Measurements from ENCODE around the gene TRPT1.
"Not testable (repeated sequence)": the region's sequence is repeated elsewhere in the genome, so short reads cannot be mapped to it uniquely, and the experiment has no call there.

Gene TRPT1

GRCh38 chr11:64246871-64247728 is 21.1 kb upstream of the TRPT1 start, which contains the start of gene PPP1R14B:
TSS of gene PPP1R14B (minus strand) at chr11:64246943. CDS start at chr11:64246673, 270 bp downstream.
- TF ChIP-seq CTCF (IDR thresholded peaks at IDR 0.05; ENCODE audit: low read depth, low read length) = no peak; the same call in 1 of the 2 replicates
- peak; percentile 44 for DNase-seq (ENCODE audit: extremely low read depth, low read depth)

GRCh38 chr11:64246621-64246870 is 20.6 kb upstream of the TRPT1 start:
- DNase-seq (ENCODE audit: extremely low read depth, low read depth) = not testable (repeated sequence)

GRCh38 chr11:64245797-64246620 is 20.0 kb upstream of the TRPT1 start:
- no peak for TF ChIP-seq CTCF (IDR thresholded peaks at IDR 0.05; ENCODE audit: low read depth, low read length)
- peak; percentile 49 for DNase-seq (ENCODE audit: extremely low read depth, low read depth)

DNA sequence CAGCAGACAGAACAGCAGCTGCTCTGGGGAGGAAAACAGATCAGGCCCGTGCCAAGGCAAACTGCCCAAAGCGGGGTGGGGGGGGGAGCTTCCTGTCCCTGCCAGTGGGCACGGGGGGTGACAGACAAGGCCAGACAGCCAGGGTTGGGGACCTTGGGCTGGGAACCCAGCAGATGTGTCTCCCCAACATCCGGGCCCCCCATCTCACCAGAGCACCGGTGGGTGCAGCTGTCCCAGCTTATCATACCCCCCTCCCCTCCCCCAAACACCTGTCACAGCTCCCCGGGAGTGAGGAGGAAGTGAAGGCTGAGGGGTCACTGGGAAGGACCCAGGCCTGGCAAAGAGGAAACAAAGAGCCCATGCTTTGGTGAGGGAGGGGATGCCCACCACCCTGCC is 19.4 kb upstream of the TRPT1 start:
- DNase-seq (ENCODE audit: extremely low read depth, low read depth) = no peak
- TF ChIP-seq CTCF (IDR thresholded peaks at IDR 0.05; ENCODE audit: low read depth, low read length) = no peak

DNA sequence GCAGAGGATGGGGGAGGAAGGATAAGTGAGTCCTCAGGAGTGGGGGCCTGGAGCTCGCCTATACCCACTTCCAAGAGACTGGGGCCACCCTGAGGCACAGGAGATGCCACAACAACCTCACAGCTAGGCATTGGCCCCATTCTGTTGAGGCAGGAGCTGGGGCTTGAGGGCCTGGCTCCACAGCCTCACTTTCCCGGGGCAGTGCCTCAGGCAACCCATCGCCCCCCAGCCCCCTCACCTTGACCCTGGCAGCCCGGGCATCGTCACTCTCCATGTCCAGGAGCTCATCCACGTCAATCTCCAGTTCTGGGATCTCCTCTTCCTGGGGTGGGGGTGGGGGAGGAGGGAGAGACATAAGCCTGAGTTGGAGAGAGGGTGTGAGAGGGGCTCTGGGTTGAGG is 19.0 kb upstream of the TRPT1 start:
- TF ChIP-seq CTCF (IDR thresholded peaks at IDR 0.05; ENCODE audit: low read depth, low read length) = no peak
- no peak for DNase-seq (ENCODE audit: extremely low read depth, low read depth)

DNA sequence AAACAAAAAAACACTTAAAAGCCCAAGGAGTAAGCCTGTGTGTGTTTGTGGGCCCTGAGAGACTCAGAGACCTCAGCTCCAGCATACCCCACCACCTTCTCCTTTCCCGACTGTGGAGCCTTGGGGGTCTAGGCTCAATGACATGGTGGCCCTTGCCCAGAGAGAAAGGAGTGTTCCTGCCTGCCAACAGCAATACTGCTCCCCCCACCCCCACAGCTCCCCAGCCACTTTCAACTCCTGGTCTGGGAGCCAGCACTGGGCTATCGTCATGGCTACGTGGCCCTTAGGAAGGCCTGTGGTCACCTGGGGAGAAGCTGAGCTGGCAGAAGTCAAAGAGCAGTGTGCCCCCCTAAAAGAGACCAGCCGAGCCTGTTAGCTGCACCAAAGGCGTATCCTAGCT is 18.1 kb upstream of the TRPT1 start:
- no peak for TF ChIP-seq CTCF (IDR thresholded peaks at IDR 0.05; ENCODE audit: low read depth, low read length)
- no peak for DNase-seq (ENCODE audit: extremely low read depth, low read depth)

GRCh38 chr11:64243236-64243854 is 17.4 kb upstream of the TRPT1 start:
- TF ChIP-seq CTCF (IDR thresholded peaks at IDR 0.05; ENCODE audit: low read depth, low read length) = no peak
- no peak for DNase-seq (ENCODE audit: extremely low read depth, low read depth)

Data from AG09319 (cell line).